IMR-90 (cell line): ENCODE data around the gene ALK. TPM values are rescaled to one million over a fixed set of nuclear protein-coding genes. Genes with fewer than 3 reads are reported as not detected.

ENCODE experiments used
- ATAC-seq: fragments of 200-7000 bp; cut with Tn5 transposase; 2 replicates; pipeline ENCODE4 v1.9.1; 2020; ENCODE audit warnings: low read depth, mild to moderate bottlenecking, moderate library complexity
- BruUV-seq: library from RNA; stranded (reverse); fragments of 400-500 nt; replicated peaks from 2 replicates; lab custom pipeline; 2021; lab: Mats Ljungman, UMichigan
- CTCF ChIA-PET: fragments of 300-600 bp; formaldehyde crosslinking; extraction: SDS; loops from one replicate; lab custom pipeline; 2021; ENCODE audit warnings: antibody characterized with exemption; lab: Yijun Ruan, JAX
- POLR2A ChIA-PET: fragments of 300-600 bp; sonication (Branson Sonifier 250); formaldehyde crosslinking; loops from one replicate; lab custom pipeline; 2022; ENCODE audit warnings: antibody characterized with exemption; ENCODE audit not compliant: unreplicated experiment; lab: Charles Lee
- DNase-seq: peaks from one replicate; pipeline ENCODE4 v3.0.0; 2013
- H2AFZ ChIP-seq: replicated peaks from 2 replicates; pipeline ENCODE3; 2013; ENCODE audit warnings: low read length, mild to moderate bottlenecking; ENCODE audit not compliant: poor library complexity
- H2AK5ac ChIP-seq: 2 replicates; pipeline ENCODE4 v1.6.1; 2013; ENCODE audit warnings: low read depth, low read length, inconsistent platforms
- H2AK9ac ChIP-seq: replicated peaks from 2 replicates; pipeline ENCODE3; 2013; ENCODE audit warnings: mild to moderate bottlenecking, low read depth, low read length, moderate library complexity; ENCODE audit not compliant: poor library complexity
- H2BK120ac ChIP-seq: 2 replicates; pipeline ENCODE4 v1.6.1; 2013; ENCODE audit warnings: low read depth, low read length, inconsistent platforms
- H2BK15ac ChIP-seq: 3 replicates; pipeline ENCODE4 v1.6.1; 2013; ENCODE audit warnings: low read depth, low read length, inconsistent platforms
- H2BK20ac ChIP-seq: 2 replicates; pipeline ENCODE4 v1.6.1; 2013; ENCODE audit warnings: low read depth, mild to moderate bottlenecking, inconsistent platforms, low read length, moderate library complexity
- H2BK5ac ChIP-seq: 2 replicates; pipeline ENCODE4 v1.6.1; 2013; ENCODE audit warnings: mild to moderate bottlenecking, low read depth, low read length, inconsistent platforms; ENCODE audit not compliant: poor library complexity, severe bottlenecking
- H3K14ac ChIP-seq: replicated peaks from 2 replicates; pipeline ENCODE4 v1.6.1; 2013; ENCODE audit warnings: low read depth, low read length, inconsistent platforms
- H3K18ac ChIP-seq: 2 replicates; pipeline ENCODE4 v1.6.1; 2013; ENCODE audit warnings: low read depth, low read length, control low read depth
- H3K23ac ChIP-seq: 2 replicates; pipeline ENCODE4 v1.6.1; 2013; ENCODE audit warnings: low read depth, low read length, inconsistent platforms
- H3K27ac ChIP-seq: 2 replicates; pipeline ENCODE4 v1.5.1; 2013; ENCODE audit warnings: mild to moderate bottlenecking, control low read depth, low read length; ENCODE audit not compliant: insufficient read depth
- H3K27me3 ChIP-seq: 2 replicates; pipeline ENCODE4 v1.6.1; 2013; ENCODE audit warnings: low read length; ENCODE audit not compliant: control insufficient read depth, insufficient read depth
- H3K36me3 ChIP-seq: 2 replicates; pipeline ENCODE4 v1.6.1; 2013; ENCODE audit warnings: low read length, mixed read lengths; ENCODE audit not compliant: control insufficient read depth, insufficient read depth
- H3K4ac ChIP-seq: 2 replicates; pipeline ENCODE4 v1.6.1; 2013; ENCODE audit warnings: low read depth, low read length, inconsistent platforms
- H3K4me1 ChIP-seq: 2 replicates; pipeline ENCODE4 v1.6.1; 2013; ENCODE audit warnings: low read length, mixed read lengths; ENCODE audit not compliant: control insufficient read depth, insufficient read depth
- H3K4me2 ChIP-seq: 2 replicates; pipeline ENCODE4 v1.6.1; 2013; ENCODE audit warnings: low read depth, mild to moderate bottlenecking, control low read depth, low read length, moderate library complexity
- H3K4me3 ChIP-seq: 2 replicates; pipeline ENCODE4 v1.5.1; 2013; ENCODE audit warnings: low read depth, mild to moderate bottlenecking, control low read depth, low read length, moderate library complexity; ENCODE audit not compliant: insufficient read depth
- H3K56ac ChIP-seq: 2 replicates; pipeline ENCODE4 v1.6.1; 2013; ENCODE audit warnings: low read length, inconsistent platforms; ENCODE audit not compliant: insufficient read depth; ENCODE audit errors: extremely low read depth
- H3K79me1 ChIP-seq, 2 experiments: 2 replicates each; pipeline ENCODE4 v1.6.1; 2013; ENCODE audit warnings: low read length in 2 of 2, inconsistent platforms in 1 of 2, low read depth in 1 of 2
- H3K9ac ChIP-seq: 2 replicates; pipeline ENCODE4 v1.6.1; 2013; ENCODE audit warnings: low read depth, low read length, control low read depth
- H3K9me1 ChIP-seq: 2 replicates; pipeline ENCODE4 v1.6.1; 2013; ENCODE audit warnings: low read length, inconsistent platforms; ENCODE audit not compliant: insufficient read depth
- H3K9me3 ChIP-seq: 2 replicates; pipeline ENCODE4 v1.6.1; 2013; ENCODE audit warnings: low read length; ENCODE audit not compliant: control insufficient read depth, insufficient read depth
- H4K20me1 ChIP-seq: 2 replicates; pipeline ENCODE4 v1.6.1; 2013; ENCODE audit warnings: low read length, inconsistent platforms; ENCODE audit not compliant: insufficient read depth
- H4K5ac ChIP-seq: 2 replicates; pipeline ENCODE4 v1.6.1; 2013; ENCODE audit warnings: mild to moderate bottlenecking, low read depth, low read length, control low read depth
- H4K8ac ChIP-seq, 2 experiments: 2 replicates each; pipeline ENCODE4 v1.6.1; 2013; ENCODE audit warnings: low read depth in 2 of 2, low read length in 2 of 2, control low read depth in 1 of 2, inconsistent platforms in 1 of 2
- H4K91ac ChIP-seq: 2 replicates; pipeline ENCODE4 v1.6.1; 2013; ENCODE audit warnings: low read depth, low read length, inconsistent platforms; ENCODE audit not compliant: insufficient read depth
- CEBPB ChIP-seq: IDR thresholded peaks from 2 replicates; pipeline ENCODE4 v1.6.1; 2012; ENCODE audit warnings: low read depth, low read length, improper control_type of control experiment
- SMC3 ChIP-seq: fragments of 150-350 bp; IDR thresholded peaks from 2 replicates; pipeline ENCODE4 v1.6.1; 2016; ENCODE audit warnings: low read depth, mild to moderate bottlenecking, antibody characterized with exemption, low read length, moderate library complexity
- WGBS, 2 experiments: methylation state at CpG; one replicate each; pipeline versions ENCODE4 v1.1.5 to v1.1.7; 2013; ENCODE audit warnings: missing lambda C conversion rate in 2 of 2; ENCODE audit not compliant: insufficient read length in 1 of 2; ENCODE audit errors: extremely low coverage in 2 of 2; 5-methylcytosine and 5-hydroxymethylcytosine counted together
- dilution Hi-C: fragments of 300-500 bp; cut with HindIII; formaldehyde crosslinking; loops from one replicate; pipeline ENCODE4 v1.14.3; 2018; ENCODE audit warnings: low sequenced_read_pairs; ENCODE audit not compliant: unreplicated experiment
- in situ Hi-C: fragments of 300-500 bp; cut with MboI; formaldehyde crosslinking; loops from 3 replicates; pipeline ENCODE4 v1.14.3; 2019; ENCODE audit warnings: low sequenced_read_pairs, inconsistent platforms, mixed read lengths
- intact Hi-C: fragments of 100-400 bp; cut with micrococcal nuclease; formaldehyde crosslinking; loops from 2 replicates; pipeline ENCODE4 v1.10.0; 2022
- polyA plus RNA-seq, 3 experiments: library from polyadenylated mRNA; depleted of rRNA; stranded (reverse); fragments of >200 nt; gene quantifications; 2 replicates each; pipeline ENCODE4 v1.2.3, GENCODE V29; 2012; ENCODE audit warnings: low replicate concordance in 1 of 3
- total RNA-seq: library from RNA; depleted of rRNA; stranded (reverse); fragments of >200 nt; gene quantifications from 2 replicates; pipeline ENCODE4 v1.2.3, GENCODE V29; 2012

The ALK gene
- total and polyA plus RNA-seq, 2 of the 4 experiments (the other 2 are of a cell fraction) = not detected

- Histone ChIP-seq H3K27me3 (peaks cover 2% of the 10 kb centered on the region), H2AK5ac (no peak overlapping the region), H3K9me3 (no peaks in the 10 kb centered on the region), H3K9me1 (no peaks in the 10 kb centered on the region), H3K4me2 (no peak overlapping the region), H4K5ac (no peak overlapping the region), H3K79me1 (no peaks in the 10 kb centered on the region), H2BK20ac (no peak overlapping the region), H2BK15ac (no peak overlapping the region), H3K27ac (no peak overlapping the region), H3K4me3 (no peak overlapping the region), H3K14ac (no peak overlapping the region), H4K8ac (no peak overlapping the region), H2BK120ac (no peak overlapping the region), H3K56ac (no peak overlapping the region), H3K4ac (no peak overlapping the region), H2AFZ (no peak overlapping the region), H3K18ac (no peak overlapping the region), H3K9ac (no peak overlapping the region), H3K36me3 (no peaks in the 10 kb centered on the region), H4K91ac (no peak overlapping the region), H2AK9ac (no peak overlapping the region), H3K4me1 (no peaks in the 10 kb centered on the region), H2BK5ac (no peak overlapping the region), H4K20me1 (no peaks in the 10 kb centered on the region), H3K23ac (no peak overlapping the region)
- WGBS, 2 experiments = 37% methylated on average over 2 of the region's 2 CpGs; no CpG with 5 or more reads in 1 of the 2 experiments
- TF ChIP-seq CEBPB = no peak
- TF ChIP-seq SMC3 = no peak
- intact Hi-C loops = no loop called here
- ATAC-seq = no peak
- no TSS peak for BruUV-seq
- DNase-seq = no peak
- in situ Hi-C loops = no loop called here
- ChIA-PET CTCF (interaction anchor here (0.6 kb wide), 1 partner anchor 53 kb away, joined by 4 read pairs; no protein-coding TSS in a partner anchor), POLR2A (no interaction called here)
- dilution Hi-C loops = no loop called here
These were observed 44.9 kb upstream of the ALK start for GRCh38 chr2:29966266-29966665.
